Vagina (tissue), 2 donors: Measurements from ENCODE around the gene RASAL2. TPM values are rescaled to one million over a fixed set of nuclear protein-coding genes. Genes with fewer than 3 reads are reported as not detected.
A peak's percentile ranks its signal among the peaks of the same experiment; 100 is the strongest.

ENCODE experiments used
- DNase-seq, 2 donors: peaks; one replicate each; pipeline ENCODE4 v3.0.0-alpha.2; 2017; ENCODE audit errors: extremely low spot score in 2 of 2
- H3K27ac ChIP-seq: fragments of 200-600 bp; sonication (generic); one replicate; pipeline ENCODE4 v1.5.1; 2019
- H3K27me3 ChIP-seq: fragments of 200-600 bp; sonication (generic); one replicate; pipeline ENCODE4 v1.5.1; 2019
- H3K36me3 ChIP-seq, 2 donors: fragments of 200-600 bp; sonication (generic); one replicate each; pipeline ENCODE4 v1.5.1; 2017 to 2019
- H3K4me1 ChIP-seq: fragments of 200-600 bp; sonication (generic); one replicate; pipeline ENCODE4 v1.5.1; 2019
- H3K4me3 ChIP-seq, 2 donors: fragments of 200-600 bp; sonication (generic); 1 replicate in 1 of 2; 2 replicates in 1 of 2; pipeline ENCODE4 v1.5.1; 2016 to 2019
- H3K9me3 ChIP-seq: fragments of 200-600 bp; sonication (generic); one replicate; pipeline ENCODE4 v1.5.1; 2019
- CTCF ChIP-seq, 3 experiments: fragments of 450-650 bp in 2 of 3; fragments of 200-600 bp in 1 of 3; sonication (generic) in 1 of 3; IDR thresholded peaks; one replicate each; pipeline ENCODE4 v1.5.1; 2017 to 2019; ENCODE audit warnings: antibody characterized with exemption in 3 of 3, mild to moderate bottlenecking in 2 of 3, moderate library complexity in 2 of 3
- POLR2A ChIP-seq, 2 donors: fragments of 450-650 bp; IDR thresholded peaks; one replicate each; pipeline ENCODE4 v1.6.1; 2017; ENCODE audit warnings: antibody characterized with exemption in 2 of 2, mild to moderate bottlenecking in 2 of 2, moderate library complexity in 2 of 2
- POLR2AphosphoS5 ChIP-seq, 2 donors: sonication (generic); formaldehyde crosslinking; IDR thresholded peaks; one replicate each; pipeline ENCODE4 v1.9.0; 2017; ENCODE audit warnings: antibody characterized with exemption in 2 of 2, mild to moderate bottlenecking in 2 of 2, low read depth in 1 of 2; ENCODE audit not compliant: insufficient read depth in 1 of 2
- intact Hi-C: fragments of 100-400 bp; cut with DNase I; formaldehyde crosslinking; loops from one replicate; pipeline ENCODE4 v1.15.1; 2023
- total RNA-seq: library from RNA; depleted of rRNA; stranded (reverse); fragments of >200 nt; gene quantifications from one replicate; pipeline ENCODE4 v1.2.3, GENCODE V29; 2016

The RASAL2 gene
- total RNA-seq, 1 donor from 2014 or later: 25.5 TPM

- no peak overlapping the region for H3K27ac ChIP-seq
- no peak overlapping the region for H3K4me3 ChIP-seq
- DNase-seq: no peak
- TF ChIP-seq POLR2AphosphoS5 (IDR thresholded peaks at IDR 0.05; ENCODE audit: insufficient read depth in 1 of 2, low read depth in 1 of 2) (no peak), POLR2A (IDR thresholded peaks at IDR 0.05) (no peak), CTCF (IDR thresholded peaks at IDR 0.05) (no peak)
- no peaks in the 10 kb centered on the region for H3K27me3 ChIP-seq
- H3K4me1 ChIP-seq: no peaks in the 10 kb centered on the region
- intact Hi-C loops: no loop called here
- H3K36me3 ChIP-seq: no peaks in the 10 kb centered on the region
- H3K9me3 ChIP-seq: no peaks in the 10 kb centered on the region
Measured at GRCh38 chr1:178337091-178337706, 243.3 kb downstream of the RASAL2 start.

- Histone ChIP-seq H3K27me3 (no peaks in the 10 kb centered on the region), H3K4me1 (peaks cover 8% of the 10 kb centered on the region), H3K4me3 (peak overlapping the region in 1 of 2 donors; percentile 18), H3K36me3 (no peaks in the 10 kb centered on the region), H3K27ac (no peak overlapping the region), H3K9me3 (no peaks in the 10 kb centered on the region)
- intact Hi-C loops: no loop called here
- TF ChIP-seq POLR2AphosphoS5 (IDR thresholded peaks at IDR 0.05; ENCODE audit: insufficient read depth in 1 of 2, low read depth in 1 of 2): no peak
- TF ChIP-seq POLR2A (IDR thresholded peaks at IDR 0.05): no peak
- TF ChIP-seq CTCF (IDR thresholded peaks at IDR 0.05): no peak
- no peak for DNase-seq
Measured at GRCh38 chr1:178339834-178340233, 245.9 kb downstream of the RASAL2 start.

GRCh38 chr1:178341261-178341956 lies 247.5 kb downstream of the RASAL2 start:
- H3K36me3 ChIP-seq: no peaks in the 10 kb centered on the region
- H3K27me3 ChIP-seq: no peaks in the 10 kb centered on the region
- peak in 1 of 2 donors; percentile 80 for TF ChIP-seq POLR2AphosphoS5 (IDR thresholded peaks at IDR 0.05; ENCODE audit: insufficient read depth in 1 of 2, low read depth in 1 of 2)
- no peak for TF ChIP-seq POLR2A (IDR thresholded peaks at IDR 0.05)
- H3K4me1 ChIP-seq: peaks cover 12% of the 10 kb centered on the region
- intact Hi-C loops: no loop called here
- no peaks in the 10 kb centered on the region for H3K9me3 ChIP-seq
- peak overlapping the region; percentile 17 for H3K27ac ChIP-seq
- H3K4me3 ChIP-seq: peak overlapping the region in 1 of 2 donors; percentile 18
- DNase-seq: no peak

- intact Hi-C loops: no loop called here
Measured at GRCh38 chr1:178342745-178343144, 248.8 kb downstream of the RASAL2 start.

More at GRCh38 chr1:178342745-178343144, 248.8 kb downstream of the RASAL2 start:
- no peak for DNase-seq
- TF ChIP-seq POLR2AphosphoS5 (IDR thresholded peaks at IDR 0.05; ENCODE audit: insufficient read depth in 1 of 2, low read depth in 1 of 2): no peak
- TF ChIP-seq CTCF (IDR thresholded peaks at IDR 0.05): no peak
- TF ChIP-seq POLR2A (IDR thresholded peaks at IDR 0.05): no peak
- H3K27me3 ChIP-seq: no peaks in the 10 kb centered on the region
- H3K4me1 ChIP-seq: peaks cover 12% of the 10 kb centered on the region
- peak overlapping the region in 1 of 2 donors; percentile 18 for H3K4me3 ChIP-seq
- no peaks in the 10 kb centered on the region for H3K9me3 ChIP-seq
- H3K36me3 ChIP-seq: no peaks in the 10 kb centered on the region
- H3K27ac ChIP-seq: peak overlapping the region; percentile 23
